HEK293 (cell line): ENCODE measurements around the gene SLC16A11.

Source experiments
- CTCF ChIA-PET: fragments of 350-600 bp; formaldehyde crosslinking; extraction: SDS; loops from one replicate; lab custom pipeline; 2021; ENCODE audit warnings: antibody characterized with exemption; lab: Yijun Ruan, JAX
- POLR2A ChIA-PET: fragments of 300-600 bp; formaldehyde crosslinking; extraction: SDS; loops from one replicate; lab custom pipeline; 2020; ENCODE audit warnings: antibody characterized with exemption, inconsistent platforms; lab: Yijun Ruan, JAX
- H3K27ac ChIP-seq: fragments of 200-500 bp; sonication (Bioruptor generic); 2 replicates; pipeline ENCODE4 v1.5.1; 2014; ENCODE audit warnings: low read depth, low read length, control low read depth, inconsistent platforms; ENCODE audit errors: extremely low read depth
- H3K36me3 ChIP-seq, 2 experiments: fragments of 200-500 bp in 1 of 2; sonication (Bioruptor generic) in 1 of 2; 1 replicate in 1 of 2; 2 replicates in 1 of 2; pipeline ENCODE4 v1.5.1; 2014 to 2017; ENCODE audit warnings: inconsistent platforms in 2 of 2, low read length in 2 of 2; ENCODE audit not compliant: control insufficient read depth in 2 of 2, insufficient read depth in 1 of 2
- H3K4me1 ChIP-seq: fragments of 200-500 bp; sonication (Bioruptor generic); 2 replicates; pipeline ENCODE4 v1.5.1; 2014; ENCODE audit warnings: mild to moderate bottlenecking, low read length, inconsistent platforms; ENCODE audit not compliant: control insufficient read depth, insufficient read depth
- H3K4me3 ChIP-seq: 2 replicates; pipeline ENCODE4 v1.5.1; 2011; ENCODE audit warnings: low read depth, mild to moderate bottlenecking, control low read depth, low read length, moderate library complexity
- H3K9me3 ChIP-seq: fragments of 200-500 bp; sonication (Bioruptor generic); 2 replicates; pipeline ENCODE4 v1.5.1; 2014; ENCODE audit warnings: low read depth, low read length, inconsistent platforms; ENCODE audit not compliant: control insufficient read depth, insufficient read depth
- KLF1 ChIP-seq: fragments of 450-650 bp; formaldehyde crosslinking; IDR thresholded peaks from 2 replicates; pipeline ENCODE4 v1.5.1; 2016; ENCODE audit warnings: missing biosample characterization, missing genetic modification characterization
- KLF7 ChIP-seq: fragments of 450-650 bp; formaldehyde crosslinking; IDR thresholded peaks from 2 replicates; pipeline ENCODE4 v1.5.1; 2016; ENCODE audit warnings: missing biosample characterization, missing genetic modification characterization, borderline replicate concordance
- KLF8 ChIP-seq: fragments of 450-650 bp; formaldehyde crosslinking; IDR thresholded peaks from 2 replicates; pipeline ENCODE4 v1.5.1; 2016; ENCODE audit warnings: missing biosample characterization, missing genetic modification characterization
- SETDB1 ChIP-seq: IDR thresholded peaks from one replicate; pipeline ENCODE4 v1.6.1; 2017; ENCODE audit warnings: mild to moderate bottlenecking, low read length, moderate library complexity, mixed read lengths; ENCODE audit not compliant: insufficient read length
- SP3 ChIP-seq: fragments of 450-650 bp; formaldehyde crosslinking; IDR thresholded peaks from 2 replicates; pipeline ENCODE4 v1.5.1; 2016; ENCODE audit warnings: missing biosample characterization, missing genetic modification characterization
- TCF7L2 ChIP-seq: IDR thresholded peaks from 2 replicates; pipeline ENCODE4 v1.6.1; 2011; ENCODE audit warnings: low read depth, mild to moderate bottlenecking, inconsistent platforms, low read length, moderate library complexity, borderline replicate concordance
- ZBTB26 ChIP-seq: fragments of 450-650 bp; formaldehyde crosslinking; optimal IDR thresholded peaks from 2 replicates; pipeline ENCODE3; 2016; ENCODE audit warnings: missing biosample characterization, mild to moderate bottlenecking, missing genetic modification characterization
- ZBTB49 ChIP-seq: fragments of 450-650 bp; formaldehyde crosslinking; IDR thresholded peaks from 2 replicates; pipeline ENCODE4 v1.5.1; 2016; ENCODE audit warnings: missing biosample characterization, missing genetic modification characterization, low read depth
- ZBTB8A ChIP-seq: fragments of 450-650 bp; formaldehyde crosslinking; IDR thresholded peaks from 2 replicates; pipeline ENCODE4 v1.5.1; 2016; ENCODE audit warnings: missing biosample characterization, missing genetic modification characterization
- ZFHX2 ChIP-seq: fragments of 450-650 bp; formaldehyde crosslinking; conservative IDR thresholded peaks from 2 replicates; pipeline ENCODE4 v1.5.1; 2016; ENCODE audit warnings: missing biosample characterization, missing genetic modification characterization
- ZNF155 ChIP-seq: fragments of 450-650 bp; formaldehyde crosslinking; IDR thresholded peaks from 2 replicates; pipeline ENCODE4 v1.5.1; 2016; ENCODE audit warnings: missing biosample characterization, missing genetic modification characterization
- ZNF223 ChIP-seq: fragments of 450-650 bp; formaldehyde crosslinking; IDR thresholded peaks from 2 replicates; pipeline ENCODE4 v1.5.1; 2016; ENCODE audit warnings: missing biosample characterization, missing genetic modification characterization
- ZNF292 ChIP-seq: fragments of 450-650 bp; formaldehyde crosslinking; IDR thresholded peaks from 2 replicates; pipeline ENCODE4 v1.5.1; 2016; ENCODE audit warnings: low read depth, missing biosample characterization, missing genetic modification characterization, borderline replicate concordance
- ZNF335 ChIP-seq: fragments of 450-650 bp; formaldehyde crosslinking; conservative IDR thresholded peaks from 2 replicates; pipeline ENCODE4 v1.5.1; 2016; ENCODE audit warnings: missing biosample characterization, missing genetic modification characterization
- ZNF521 ChIP-seq: fragments of 450-650 bp; formaldehyde crosslinking; IDR thresholded peaks from 2 replicates; pipeline ENCODE4 v1.5.1; 2017; ENCODE audit warnings: missing biosample characterization, mild to moderate bottlenecking, missing genetic modification characterization
- ZNF561 ChIP-seq: fragments of 450-650 bp; IDR thresholded peaks from 2 replicates; pipeline ENCODE4 v1.5.1; 2018; ENCODE audit warnings: missing biosample characterization, missing genetic modification characterization, borderline replicate concordance
- ZNF596 ChIP-seq: fragments of 450-650 bp; IDR thresholded peaks from 2 replicates; pipeline ENCODE4 v1.5.0; 2018; ENCODE audit warnings: missing biosample characterization, mild to moderate bottlenecking, missing genetic modification characterization, moderate library complexity
- ZNF621 ChIP-seq: fragments of 450-650 bp; formaldehyde crosslinking; IDR thresholded peaks from 2 replicates; pipeline ENCODE4 v1.5.1; 2017; ENCODE audit warnings: missing biosample characterization, missing genetic modification characterization
- ZNF645 ChIP-seq: fragments of 450-650 bp; formaldehyde crosslinking; IDR thresholded peaks from 2 replicates; pipeline ENCODE4; 2016; ENCODE audit warnings: missing biosample characterization, missing genetic modification characterization
- ZNF654 ChIP-seq: fragments of 450-650 bp; formaldehyde crosslinking; IDR thresholded peaks from 2 replicates; pipeline ENCODE4 v1.5.1; 2016; ENCODE audit warnings: low read depth, missing biosample characterization, missing genetic modification characterization
- ZNF660 ChIP-seq: fragments of 450-650 bp; IDR thresholded peaks from 2 replicates; pipeline ENCODE4 v1.5.1; 2018; ENCODE audit warnings: missing biosample characterization, mild to moderate bottlenecking, missing genetic modification characterization
- ZNF677 ChIP-seq: fragments of 450-650 bp; IDR thresholded peaks from 2 replicates; pipeline ENCODE4 v1.5.0; 2018; ENCODE audit warnings: missing biosample characterization, mild to moderate bottlenecking, missing genetic modification characterization, moderate library complexity
- TF ChIP-seq, protein P1 (sequence below): sonication (generic); formaldehyde crosslinking; IDR thresholded peaks from 2 replicates; pipeline ENCODE4 v1.8.1; 2022; ENCODE audit warnings: mild to moderate bottlenecking, moderate library complexity, missing genetic modification reagents
- TF ChIP-seq, protein P2 (sequence below): fragments of 450-650 bp; formaldehyde crosslinking; IDR thresholded peaks from 2 replicates; pipeline ENCODE4 v1.5.1; 2016; ENCODE audit warnings: missing biosample characterization, missing genetic modification characterization

SLC16A11 gene

DNA sequence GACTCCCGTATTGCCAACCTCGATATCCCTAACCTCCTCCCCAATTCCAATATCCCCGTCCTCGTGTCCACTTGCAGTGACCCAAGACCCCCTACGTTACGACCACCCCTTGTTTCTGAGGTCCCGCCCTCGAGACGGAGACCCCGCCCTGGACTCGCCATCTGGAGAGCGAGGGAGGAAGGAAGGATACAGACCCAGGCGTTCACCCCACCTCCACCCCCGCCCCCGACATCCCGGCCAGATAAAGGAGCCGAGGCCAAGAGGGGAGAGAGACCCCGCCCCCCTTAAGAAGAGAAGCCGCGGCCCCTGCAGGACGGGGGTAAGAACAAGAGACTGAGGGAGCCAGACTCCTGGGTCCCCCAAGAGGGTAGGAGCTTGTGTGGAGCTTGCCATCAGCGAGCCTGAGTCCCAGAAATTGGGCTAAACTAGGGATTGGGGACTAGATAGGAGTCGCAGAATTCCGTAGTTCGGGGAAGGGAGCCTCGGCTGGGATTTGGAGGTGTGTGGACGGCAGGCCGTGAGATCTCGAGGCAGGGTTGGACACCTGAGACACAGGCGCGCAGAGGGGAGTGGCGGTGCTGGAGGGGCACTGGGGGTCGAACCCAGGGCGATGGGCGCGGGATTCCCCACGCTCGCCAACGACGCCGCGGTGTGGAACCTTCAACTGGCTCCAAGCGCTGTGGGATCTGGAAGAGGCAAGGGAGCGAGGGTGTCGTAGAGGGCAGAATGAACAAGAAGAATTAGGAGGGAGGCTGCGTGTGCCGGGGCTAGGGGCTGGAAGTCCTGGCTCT is 20.9 kb downstream of the SLC16A11 start, which contains the start of gene BCL6B (continued):
- no peak for TF ChIP-seq ZNF645
- TF ChIP-seq, all 188 proteins: peak for 0

- H3K4me3 ChIP-seq: no peak overlapping the region
- peaks cover 0 to 5% of the 10 kb centered on the region in 2 experiments; a peak in 1 of 3 replicates for H3K36me3 ChIP-seq
- H3K9me3 ChIP-seq: no peaks in the 10 kb centered on the region
- POLR2A ChIA-PET: interaction anchor here (0.6 to 1.6 kb wide), 3 partner anchors 13 to 196 kb away, joined by 3 to 5 read pairs (median 5); partner anchors contain the start of gene SLC16A13
- CTCF ChIA-PET: interaction anchor here (0.6 to 3.1 kb wide), 38 partner anchors 10 to 1490 kb away, joined by 3 to 35 read pairs (median 5); partner anchors contain the start of genes CLEC10A, RNASEK and SLC16A13
- H3K4me1 ChIP-seq: peaks cover 3% of the 10 kb centered on the region; the same call in 1 of the 2 replicates
- no peak overlapping the region for H3K27ac ChIP-seq
- TF ChIP-seq ZNF677 (tag by site-specific recombination) (no peak), ZNF561 (tag by site-specific recombination) (0 out of 2 replicates have a peak, but pooled peaks have one; percentile 40), ZNF596 (tag by site-specific recombination) (0 out of 2 replicates have a peak, but pooled peaks have one; percentile 16), ZNF223 (tag by site-specific recombination) (no peak), ZBTB26 (tag by site-specific recombination) (peak; percentile 66), ZNF654 (tag by site-specific recombination) (peak; percentile 73), KLF7 (tag by site-specific recombination) (0 out of 2 replicates have a peak, but pooled peaks have one; percentile 17), ZNF660 (tag by site-specific recombination) (0 out of 2 replicates have a peak, but pooled peaks have one; percentile 58), ZFHX2 (tag by site-specific recombination) (no peak), ZNF521 (tag by site-specific recombination) (no peak), SETDB1 (no peak), SP3 (tag by site-specific recombination) (peak; percentile 50), ZBTB49 (tag by site-specific recombination) (no peak), ZBTB8A (tag by site-specific recombination) (peak; percentile 39; the same call in 1 of the 2 replicates), ZNF335 (tag by site-specific recombination) (peak; percentile 32; the same call in 1 of the 2 replicates), ZNF621 (tag by site-specific recombination) (no peak), KLF1 (tag by site-specific recombination) (peak; percentile 9; the same call in 1 of the 2 replicates), ZNF155 (no peak), ZNF292 (tag by site-specific recombination) (no peak), KLF8 (tag by site-specific recombination) (peak; percentile 64; the same call in 1 of the 2 replicates), TCF7L2 (no peak)
- TF ChIP-seq, protein P1, sequence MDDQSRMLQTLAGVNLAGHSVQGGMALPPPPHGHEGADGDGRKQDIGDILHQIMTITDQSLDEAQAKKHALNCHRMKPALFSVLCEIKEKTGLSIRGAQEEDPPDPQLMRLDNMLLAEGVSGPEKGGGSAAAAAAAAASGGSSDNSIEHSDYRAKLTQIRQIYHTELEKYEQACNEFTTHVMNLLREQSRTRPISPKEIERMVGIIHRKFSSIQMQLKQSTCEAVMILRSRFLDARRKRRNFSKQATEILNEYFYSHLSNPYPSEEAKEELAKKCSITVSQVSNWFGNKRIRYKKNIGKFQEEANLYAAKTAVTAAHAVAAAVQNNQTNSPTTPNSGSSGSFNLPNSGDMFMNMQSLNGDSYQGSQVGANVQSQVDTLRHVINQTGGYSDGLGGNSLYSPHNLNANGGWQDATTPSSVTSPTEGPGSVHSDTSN: peak; percentile 76; the same call in 1 of the 2 replicates
- TF ChIP-seq, protein P2, sequence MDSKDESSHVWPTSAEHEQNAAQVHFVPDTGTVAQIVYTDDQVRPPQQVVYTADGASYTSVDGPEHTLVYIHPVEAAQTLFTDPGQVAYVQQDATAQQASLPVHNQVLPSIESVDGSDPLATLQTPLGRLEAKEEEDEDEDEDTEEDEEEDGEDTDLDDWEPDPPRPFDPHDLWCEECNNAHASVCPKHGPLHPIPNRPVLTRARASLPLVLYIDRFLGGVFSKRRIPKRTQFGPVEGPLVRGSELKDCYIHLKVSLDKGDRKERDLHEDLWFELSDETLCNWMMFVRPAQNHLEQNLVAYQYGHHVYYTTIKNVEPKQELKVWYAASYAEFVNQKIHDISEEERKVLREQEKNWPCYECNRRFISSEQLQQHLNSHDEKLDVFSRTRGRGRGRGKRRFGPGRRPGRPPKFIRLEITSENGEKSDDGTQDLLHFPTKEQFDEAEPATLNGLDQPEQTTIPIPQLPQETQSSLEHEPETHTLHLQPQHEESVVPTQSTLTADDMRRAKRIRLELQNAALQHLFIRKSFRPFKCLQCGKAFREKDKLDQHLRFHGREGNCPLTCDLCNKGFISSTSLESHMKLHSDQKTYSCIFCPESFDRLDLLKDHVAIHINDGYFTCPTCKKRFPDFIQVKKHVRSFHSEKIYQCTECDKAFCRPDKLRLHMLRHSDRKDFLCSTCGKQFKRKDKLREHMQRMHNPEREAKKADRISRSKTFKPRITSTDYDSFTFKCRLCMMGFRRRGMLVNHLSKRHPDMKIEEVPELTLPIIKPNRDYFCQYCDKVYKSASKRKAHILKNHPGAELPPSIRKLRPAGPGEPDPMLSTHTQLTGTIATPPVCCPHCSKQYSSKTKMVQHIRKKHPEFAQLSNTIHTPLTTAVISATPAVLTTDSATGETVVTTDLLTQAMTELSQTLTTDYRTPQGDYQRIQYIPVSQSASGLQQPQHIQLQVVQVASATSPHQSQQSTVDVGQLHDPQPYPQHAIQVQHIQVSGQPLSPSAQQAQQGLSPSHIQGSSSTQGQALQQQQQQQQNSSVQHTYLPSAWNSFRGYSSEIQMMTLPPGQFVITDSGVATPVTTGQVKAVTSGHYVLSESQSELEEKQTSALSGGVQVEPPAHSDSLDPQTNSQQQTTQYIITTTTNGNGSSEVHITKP (tag by site-specific recombination): peak; percentile 27; the same call in 1 of the 2 replicates
Observed at GRCh38 chr17:7021993-7022778, 21.7 kb downstream of the SLC16A11 start.
